Left lobe of liver (tissue), 2 donors: ENCODE results near the gene GSKIP. TPM values are rescaled to one million over a fixed set of nuclear protein-coding genes. Genes with fewer than 3 reads are reported as not detected.
"Not testable (repeated sequence)": the region's sequence is repeated elsewhere in the genome, so short reads cannot be mapped to it uniquely, and the experiment has no call there.

Source experiments
- ATAC-seq: fragments of 200-7000 bp; cut with Tn5 transposase; one replicate; pipeline ENCODE4 v1.9.1; 2020; ENCODE audit warnings: mild to moderate bottlenecking, moderate library complexity
- DNase-seq: peaks from one replicate; pipeline ENCODE4 v3.0.0-alpha.2; 2020; ENCODE audit warnings: low spot score
- total RNA-seq: library from RNA; stranded (reverse); gene quantifications from one replicate; pipeline ENCODE4 v1.2.1, GENCODE V29; 2021
- donor health status: DM: no; HTN: no; CAD: no; lungs with moderate emphysema.
- donor health status: DM: no; HTN: yes; CAD: no.

GSKIP gene, protein sequence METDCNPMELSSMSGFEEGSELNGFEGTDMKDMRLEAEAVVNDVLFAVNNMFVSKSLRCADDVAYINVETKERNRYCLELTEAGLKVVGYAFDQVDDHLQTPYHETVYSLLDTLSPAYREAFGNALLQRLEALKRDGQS
- 12.7 TPM for total RNA-seq

- DNase-seq: peak; percentile 97
Measured at GRCh38 chr14:96362965-96363750, at the start of gene GSKIP, which contains the start of gene ATG2B. TSS of gene GSKIP (plus strand) at chr14:96363526. CDS start at chr14:96382248, 18,722 bp downstream. TSS of gene ATG2B (minus strand) at chr14:96363341. CDS start at chr14:96362976, 365 bp downstream.

DNA sequence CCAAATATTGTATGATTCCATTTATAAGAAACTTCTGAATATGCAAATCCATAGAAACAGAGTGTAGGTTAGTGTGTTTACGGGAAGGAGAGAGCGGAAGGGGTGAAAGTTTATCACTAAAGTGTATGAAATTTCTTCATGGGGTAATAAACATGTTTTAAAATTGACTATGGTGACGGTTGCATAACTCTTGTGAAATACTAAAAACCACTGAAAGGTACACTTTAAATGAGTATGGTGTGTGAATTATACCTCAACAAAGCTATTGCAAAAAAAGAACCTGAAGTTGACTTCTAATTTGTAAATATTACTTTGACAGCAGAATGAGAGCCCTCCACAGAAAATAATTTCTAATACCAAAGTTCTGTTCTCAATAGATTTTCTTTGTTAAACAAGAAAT, 47.2 kb upstream of the GSKIP start:
- DNase-seq: no peak
- ATAC-seq: peak; percentile 37

More at GRCh38 chr14:96362965-96363750, at the start of gene GSKIP, which contains the start of gene ATG2B:
- ATAC-seq: peak; percentile 91

- ATAC-seq: no peak
Measured at GRCh38 chr14:96318836-96319235, 44.5 kb upstream of the GSKIP start.

DNA sequence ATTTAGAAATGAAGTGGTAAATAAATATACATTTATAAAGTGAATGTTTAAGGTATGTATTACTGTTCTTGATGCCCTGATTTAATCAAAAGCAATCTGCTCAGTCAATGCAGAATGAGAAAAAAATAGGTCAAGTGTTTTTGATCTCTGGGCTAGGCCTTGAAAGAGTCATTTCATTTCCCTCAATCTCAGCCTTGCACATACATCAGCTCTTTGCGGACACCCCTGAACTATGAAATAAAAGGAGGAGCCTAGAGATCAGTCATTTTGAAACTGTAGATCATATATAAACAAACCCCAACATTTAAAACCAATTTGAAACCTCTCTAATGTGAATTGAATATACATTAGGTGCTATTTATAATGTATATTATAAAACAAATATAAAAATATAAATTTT, 42.7 kb upstream of the GSKIP start:
- ATAC-seq (no peak), DNase-seq (no peak)

More at GRCh38 chr14:96318836-96319235, 44.5 kb upstream of the GSKIP start:
- DNase-seq: no peak

DNA sequence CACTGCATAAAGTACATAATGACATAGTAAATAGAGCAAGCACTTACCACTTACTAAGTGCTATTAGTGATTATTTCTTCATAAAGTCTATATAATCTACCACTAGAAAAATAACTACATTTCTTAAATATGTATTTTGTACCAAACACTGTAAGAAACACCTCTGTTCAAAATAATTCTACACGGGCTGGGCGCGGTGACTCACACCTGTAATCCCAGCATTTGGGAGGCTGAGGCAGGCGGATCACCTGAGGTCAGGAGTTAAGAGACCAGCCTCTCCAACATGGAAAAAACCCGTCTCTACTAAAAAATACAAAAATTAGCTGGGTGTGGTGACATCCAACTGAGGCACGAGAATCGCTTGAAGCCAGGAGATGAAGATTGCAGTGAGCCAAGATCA, 39.1 kb upstream of the GSKIP start:
- ATAC-seq: no peak

DNA sequence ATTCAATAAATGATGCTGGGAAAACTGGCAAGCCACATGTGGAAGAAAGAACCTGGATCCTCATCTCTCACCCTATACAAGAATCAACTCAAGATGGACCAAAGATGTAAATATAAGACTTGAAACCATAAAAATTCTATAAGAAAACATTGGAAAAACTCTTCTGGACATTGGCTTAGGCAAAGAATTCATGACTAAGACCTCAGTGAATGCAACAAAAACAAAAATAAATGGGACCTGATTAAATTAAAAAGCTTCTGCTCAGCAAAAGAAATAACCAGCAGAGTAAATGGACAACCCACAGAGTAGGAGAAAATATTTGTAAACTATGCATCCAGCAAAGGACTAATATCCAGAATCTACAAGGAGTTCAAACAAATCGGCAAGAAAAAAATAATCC, 24.8 kb upstream of the GSKIP start:
- no peak for DNase-seq
- no peak for ATAC-seq

More for the DNA sequence above, 39.1 kb upstream of the GSKIP start:
- DNase-seq: no peak

- DNase-seq (no peak), ATAC-seq (no peak)
Measured at GRCh38 chr14:96341323-96341722, 22.0 kb upstream of the GSKIP start.

DNA sequence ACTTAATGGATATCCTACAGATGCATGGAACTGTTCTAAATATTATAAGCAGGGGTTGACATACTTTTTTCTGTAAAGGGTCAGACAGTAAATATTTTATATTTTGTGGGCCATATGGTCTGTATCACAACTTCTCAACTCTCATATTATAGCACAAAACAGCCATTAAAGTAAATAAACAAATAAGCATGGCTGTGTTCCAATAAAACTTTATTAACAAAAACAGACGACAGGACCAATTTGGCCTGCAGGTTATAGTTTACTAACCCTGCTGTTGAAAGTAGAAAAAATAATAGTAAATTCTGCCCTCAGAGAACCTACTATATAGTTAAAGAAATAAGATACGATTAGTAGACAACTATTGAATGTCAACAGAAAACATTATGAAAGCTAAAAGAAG, 17.7 kb upstream of the GSKIP start:
- DNase-seq: no peak
- ATAC-seq: no peak

GRCh38 chr14:96347957-96348356, 15.4 kb upstream of the GSKIP start:
- not testable (repeated sequence) for DNase-seq, ATAC-seq

DNA sequence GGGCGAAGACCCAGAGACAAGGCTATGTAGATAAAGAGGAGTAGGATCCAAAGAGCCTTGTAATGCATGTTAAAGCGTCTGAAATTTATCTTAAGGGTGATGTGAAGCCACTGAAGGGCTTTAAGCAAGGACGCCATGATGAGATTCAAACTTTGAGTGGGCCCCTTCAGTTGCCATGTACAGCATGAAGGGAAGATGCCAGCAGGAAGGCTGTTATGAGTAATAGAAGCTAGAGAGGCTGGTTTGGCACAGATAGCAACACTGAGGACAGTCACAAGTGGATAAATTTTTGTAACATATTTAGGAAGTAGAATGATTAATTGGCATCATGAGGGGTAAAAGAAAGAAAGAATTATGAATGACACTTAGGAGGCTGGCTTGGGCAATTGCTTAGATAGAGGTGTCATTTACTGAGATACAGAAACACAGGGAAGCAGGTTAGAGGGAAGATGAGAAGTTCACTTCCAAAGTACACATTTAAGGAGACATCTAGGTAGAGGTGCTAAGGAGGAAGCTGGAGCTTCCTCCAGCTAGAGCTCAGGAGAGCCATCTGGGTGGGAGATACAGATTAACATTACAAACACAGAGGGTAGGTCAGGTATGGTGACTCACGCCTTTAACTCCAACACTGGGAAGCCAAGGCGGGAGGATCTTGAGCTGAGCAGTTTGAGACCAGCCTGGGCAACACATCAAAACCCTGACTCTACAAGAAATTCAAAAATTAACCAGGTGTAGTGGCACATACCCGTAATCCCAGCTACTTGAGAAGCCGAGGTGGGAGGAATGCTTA, 13.8 kb upstream of the GSKIP start:
- no peak for DNase-seq
- no peak for ATAC-seq

GRCh38 chr14:96351986-96352385, 11.3 kb upstream of the GSKIP start:
- ATAC-seq: no peak
- no peak for DNase-seq

- DNase-seq (no peak), ATAC-seq (no peak)
Measured at GRCh38 chr14:96352708-96353107, 10.6 kb upstream of the GSKIP start.

- DNase-seq (no peak), ATAC-seq (no peak)
Measured at GRCh38 chr14:96354246-96354645, 9.1 kb upstream of the GSKIP start.

- DNase-seq: no peak
Measured at GRCh38 chr14:96357216-96357615, 6.1 kb upstream of the GSKIP start.

DNA sequence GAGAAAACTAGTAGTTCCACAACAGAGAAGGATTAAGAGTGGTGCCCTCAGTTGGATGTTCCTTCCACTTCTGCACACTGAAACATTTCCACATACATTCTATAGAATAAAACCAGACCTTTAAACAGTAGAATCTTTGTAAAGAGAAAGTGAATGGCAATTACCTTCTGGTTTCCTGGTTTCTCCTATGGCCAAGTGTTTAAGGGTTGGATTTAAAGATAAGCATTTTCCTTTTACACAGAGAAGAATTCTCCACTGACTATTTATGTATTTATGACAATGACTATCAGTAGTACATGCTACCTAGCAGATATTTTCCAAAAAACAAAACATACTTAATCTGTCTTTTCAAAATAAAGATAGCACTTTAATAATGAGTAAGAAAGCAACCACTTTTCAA, 3.4 kb upstream of the GSKIP start:
- no peak for ATAC-seq
- no peak for DNase-seq

More at GRCh38 chr14:96357216-96357615, 6.1 kb upstream of the GSKIP start:
- no peak for ATAC-seq

DNA sequence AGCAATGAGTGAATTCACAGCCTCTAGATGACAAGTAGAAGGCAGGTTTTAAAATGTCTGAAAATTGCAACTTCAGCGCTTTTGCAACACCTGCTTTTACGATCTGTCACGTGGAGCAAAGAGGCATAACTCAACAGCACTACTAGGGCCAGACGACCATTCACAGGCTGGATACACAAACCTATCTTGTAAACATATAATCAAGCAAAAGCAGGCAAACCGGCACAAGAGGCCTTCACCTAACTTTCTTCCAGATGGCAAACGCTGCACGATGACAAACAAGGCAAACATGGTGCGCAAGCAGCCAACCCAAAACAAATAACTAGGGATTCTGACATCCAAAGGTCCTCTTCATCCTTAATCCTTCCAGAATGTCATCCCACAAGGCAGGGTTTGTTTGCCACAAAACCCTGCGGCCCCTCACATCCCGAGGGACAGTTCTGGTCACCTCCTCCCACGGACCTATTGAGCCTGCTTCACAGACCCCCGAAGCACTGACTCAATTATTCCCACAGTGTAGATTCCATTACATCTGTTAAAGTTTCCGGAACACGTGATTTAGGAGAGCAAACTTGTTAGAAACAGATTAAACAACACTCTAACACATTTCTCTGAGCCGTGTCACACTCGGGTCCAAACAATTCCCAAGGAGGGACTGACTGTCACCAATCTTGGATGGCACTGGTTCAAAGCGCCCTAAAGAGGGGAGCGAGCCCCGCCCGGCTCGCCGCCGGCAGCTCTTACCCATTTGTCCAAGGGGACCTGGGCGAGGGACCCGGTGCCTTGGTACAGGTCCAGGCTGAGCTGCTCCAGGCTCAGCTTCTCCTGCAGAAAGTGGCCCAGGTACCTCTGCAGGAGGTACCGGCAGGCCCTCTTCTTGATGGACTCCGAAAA, 1.0 kb upstream of the GSKIP start:
- DNase-seq: peak; percentile 66
- ATAC-seq: peak; percentile 42

- ATAC-seq (peak; percentile 55), DNase-seq (peak; percentile 63)
Measured at GRCh38 chr14:96363751-96364336, 518 bp downstream of the GSKIP start.

DNA sequence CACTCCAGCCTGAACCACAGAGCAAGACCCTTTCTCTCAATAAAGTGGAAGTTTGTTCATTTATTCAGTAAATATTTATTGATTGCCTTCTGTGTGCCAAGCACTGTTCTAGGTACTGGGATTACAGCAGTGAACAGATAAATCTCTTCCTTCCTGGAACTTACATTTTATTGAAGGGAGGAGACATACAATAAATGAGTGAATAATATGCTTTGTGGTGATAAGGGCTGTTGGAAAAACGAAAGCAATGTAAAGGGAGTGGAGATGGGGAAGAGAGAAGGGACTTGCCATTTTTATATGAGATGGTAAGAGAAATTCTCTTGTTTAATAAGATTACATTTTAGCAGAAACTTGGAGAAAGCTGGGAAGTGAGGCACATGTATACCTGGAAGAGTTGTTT, 1.6 kb downstream of the GSKIP start:
- no peak for DNase-seq
- no peak for ATAC-seq

- ATAC-seq: no peak
Measured at GRCh38 chr14:96368534-96368933, 5.2 kb downstream of the GSKIP start.

DNA sequence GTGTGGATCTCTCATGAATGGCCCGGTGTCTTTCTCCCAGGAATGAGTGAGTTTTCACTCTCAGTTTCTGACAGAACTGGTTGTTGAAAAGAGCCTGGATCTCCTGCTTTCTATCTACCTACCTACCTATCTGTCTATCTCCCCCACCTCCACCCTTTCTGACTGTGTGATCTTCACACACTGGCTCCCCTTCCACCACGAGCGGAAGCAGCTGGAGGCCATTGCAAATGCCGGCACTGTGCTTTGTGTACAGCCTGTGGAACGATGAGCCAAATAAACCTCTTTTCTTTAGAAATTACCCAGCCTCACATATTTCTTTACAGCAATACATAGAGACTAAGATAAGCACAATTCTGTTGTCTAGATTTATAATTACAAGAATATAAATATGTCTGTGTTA, 7.2 kb downstream of the GSKIP start:
- DNase-seq (no peak), ATAC-seq (no peak)

More at GRCh38 chr14:96368534-96368933, 5.2 kb downstream of the GSKIP start:
- DNase-seq: no peak
